Endothelial cell of umbilical vein (primary cell): Measurements from ENCODE around the gene P3H1. TPM values are rescaled to one million over a fixed set of nuclear protein-coding genes. Genes with fewer than 3 reads are reported as not detected.

Experiments used
- BruUV-seq: library from RNA; stranded (reverse); fragments of 400-500 nt; replicated peaks from 2 replicates; lab custom pipeline; 2021; lab: Mats Ljungman, UMichigan
- CTCF ChIA-PET: fragments of 300-600, 350-600 bp; sonication (Branson Sonifier 250); formaldehyde crosslinking; loops from one replicate; lab custom pipeline; 2021; ENCODE audit warnings: antibody characterized with exemption, inconsistent platforms; lab: Charles Lee
- POLR2A ChIA-PET: fragments of 300-600, 350-600 bp; sonication (Branson Sonifier 250); formaldehyde crosslinking; loops from one replicate; lab custom pipeline; 2021; ENCODE audit warnings: antibody characterized with exemption, inconsistent platforms; lab: Charles Lee
- DNase-seq: peaks from one replicate; pipeline ENCODE4 v3.0.0-alpha.2; 2011; ENCODE audit warnings: low read depth, low spot score
- FAIRE-seq: peaks from 2 replicates; lab custom pipeline; 2011; peaks lifted over from hg19 to GRCh38; lab: Jason Lieb, UNC
- H2AFZ ChIP-seq: 2 replicates; pipeline ENCODE4 v1.6.0; 2012; ENCODE audit warnings: low read depth, low read length, control low read depth, inconsistent platforms
- H3K27ac ChIP-seq: 2 replicates; pipeline ENCODE4 v1.5.1; 2011; ENCODE audit warnings: low read depth, mild to moderate bottlenecking, control low read depth, low read length, moderate library complexity; ENCODE audit not compliant: insufficient read depth
- H3K27me3 ChIP-seq, 2 experiments: 2 replicates each; pipeline versions ENCODE4 v1.6.0 to v1.6.1; 2011; ENCODE audit warnings: low read length in 2 of 2, mixed read lengths in 1 of 2; ENCODE audit not compliant: control insufficient read depth in 2 of 2, insufficient read depth in 2 of 2
- H3K36me3 ChIP-seq, 2 experiments: 2 replicates in 1 of 2; 3 replicates in 1 of 2; pipeline ENCODE4 v1.5.1; 2011; ENCODE audit warnings: low read length in 2 of 2, mild to moderate bottlenecking in 1 of 2, moderate library complexity in 1 of 2; ENCODE audit not compliant: control insufficient read depth in 2 of 2, insufficient read depth in 2 of 2; ENCODE audit errors: extremely low read depth in 1 of 2
- H3K4me1 ChIP-seq: 3 replicates; pipeline ENCODE4 v1.5.1; 2011; ENCODE audit warnings: mild to moderate bottlenecking, low read length; ENCODE audit not compliant: control insufficient read depth, insufficient read depth; ENCODE audit errors: extremely low read depth
- H3K4me2 ChIP-seq: 2 replicates; pipeline ENCODE4 v1.6.1; 2011; ENCODE audit warnings: low read length, control low read depth, mixed read lengths; ENCODE audit not compliant: insufficient read depth
- H3K4me3 ChIP-seq, 3 experiments: fragments of 200-600 bp in 1 of 3; sonication (generic), shearing (Covaris generic) in 1 of 3; replicated peaks in 1 of 3; 2 replicates each; pipeline ENCODE4 v1.5.1; 2011 to 2016; ENCODE audit warnings: control low read depth in 3 of 3, low read length in 3 of 3, mild to moderate bottlenecking in 2 of 3, inconsistent platforms in 1 of 3, low read depth in 1 of 3, moderate library complexity in 1 of 3; ENCODE audit not compliant: insufficient read depth in 1 of 3
- H3K79me2 ChIP-seq: 2 replicates; pipeline ENCODE4 v1.6.0; 2012; ENCODE audit warnings: low read length, inconsistent platforms; ENCODE audit not compliant: control insufficient read depth, insufficient read depth
- H3K9ac ChIP-seq: replicated peaks from 2 replicates; pipeline ENCODE3; 2011; ENCODE audit warnings: low read length, control low read depth; ENCODE audit not compliant: insufficient read depth; ENCODE audit errors: extremely low read depth
- H3K9me1 ChIP-seq: replicated peaks from 3 replicates; pipeline ENCODE4 v1.6.0; 2011; ENCODE audit warnings: mild to moderate bottlenecking, low read length; ENCODE audit not compliant: control insufficient read depth, insufficient read depth; ENCODE audit errors: extremely low read depth
- H3K9me3 ChIP-seq: replicated peaks from 2 replicates; pipeline ENCODE4 v1.5.1; 2012; ENCODE audit warnings: low read length, inconsistent platforms; ENCODE audit not compliant: control insufficient read depth, insufficient read depth
- H4K20me1 ChIP-seq: replicated peaks from 2 replicates; pipeline ENCODE3; 2011; ENCODE audit warnings: mild to moderate bottlenecking, low read length; ENCODE audit not compliant: control insufficient read depth, insufficient read depth; ENCODE audit errors: extremely low read depth
- CTCF ChIP-seq, 2 donors: IDR thresholded peaks; 1 replicate in 1 of 2; 2 replicates in 1 of 2; pipeline ENCODE4 v1.5.1; 2011; ENCODE audit warnings: low read length in 2 of 2, mild to moderate bottlenecking in 2 of 2, moderate library complexity in 2 of 2, control low read depth in 1 of 2, inconsistent platforms in 1 of 2, low read depth in 1 of 2; ENCODE audit not compliant: insufficient read depth in 1 of 2; ENCODE audit errors: extremely low read depth in 1 of 2
- GATA2 ChIP-seq: IDR thresholded peaks from 2 replicates; pipeline ENCODE4 v1.7.0; 2011; ENCODE audit warnings: low read depth, mild to moderate bottlenecking, moderate library complexity, mixed read lengths, low read length; ENCODE audit not compliant: insufficient read length, insufficient read depth
- JUN ChIP-seq: IDR thresholded peaks from 2 replicates; pipeline ENCODE4 v1.6.1; 2011; ENCODE audit warnings: borderline replicate concordance, low read depth; ENCODE audit not compliant: insufficient read length, insufficient read depth
- POLR2A ChIP-seq: IDR thresholded peaks from 2 replicates; pipeline ENCODE4 v1.6.1; 2012; ENCODE audit warnings: low read depth, mild to moderate bottlenecking, control low read depth, low read length
- POLR2AphosphoS5 ChIP-seq: IDR thresholded peaks from 2 replicates; pipeline ENCODE4 v1.6.1; 2012; ENCODE audit warnings: low read depth, mild to moderate bottlenecking, control low read depth, low read length, moderate library complexity; ENCODE audit not compliant: insufficient read depth
- dilution Hi-C: fragments of 300-500 bp; cut with MboI; formaldehyde crosslinking; loops from one replicate; pipeline ENCODE4 v1.15.0; 2019; ENCODE audit warnings: low sequenced_read_pairs; ENCODE audit not compliant: extremely low pct_ligation_motif_present
- intact Hi-C: fragments of 100-400 bp; cut with micrococcal nuclease; formaldehyde crosslinking; loops from one replicate; pipeline ENCODE4 v1.10.0; 2022
- polyA plus RNA-seq, 4 experiments: library from polyadenylated mRNA; depleted of rRNA in 3 of 4; stranded (reverse) in 3 of 4; unstranded in 1 of 4; fragments of >200 nt; gene quantifications; 2 replicates each; pipeline versions ENCODE4 v1.2.1 to v1.2.3, GENCODE V29; 2011 to 2012; ENCODE audit warnings: missing spikeins in 1 of 4
- total RNA-seq: library from RNA; stranded (reverse); gene quantifications from 2 replicates; pipeline ENCODE4 v1.2.3, GENCODE V29; 2021

Gene P3H1
- total and polyA plus RNA-seq, 2 donors (not counting 3 experiments of a cell fraction or from before 2014, with no cell fraction given) = 136 to 194 TPM

- H3K27me3 ChIP-seq = no peaks in the 10 kb centered on the region
- H4K20me1 ChIP-seq = no peaks in the 10 kb centered on the region
- peaks cover 20% of the 10 kb centered on the region for H3K4me1 ChIP-seq
- peak overlapping the region; percentile 62 for H3K27ac ChIP-seq
- BruUV-seq = TSS peak; percentile 56
- dilution Hi-C loops (no loop called here), intact Hi-C loops (loop anchor here (2.0 to 5.0 kb wide), 3 partner anchors 83 to 309 kb away; partner anchors contain the start of genes PPCS, YBX1 and ZMYND12)
- H2AFZ ChIP-seq = peak overlapping the region; percentile 83
- ChIA-PET CTCF (interaction anchor here (0.6 to 3.7 kb wide), 40 partner anchors 8 to 1231 kb away, joined by 3 to 32 read pairs (median 4); partner anchors contain the start of genes ERMAP, TMEM269, YBX1 and ZNF691), POLR2A (interaction anchor here (0.7 to 1.7 kb wide), 8 partner anchors 12 to 441 kb away, joined by 3 to 10 read pairs (median 4); partner anchors contain the start of genes ERMAP, SVBP, YBX1 and ZNF691)
- FAIRE-seq (peak; percentile 79), DNase-seq (peak; percentile 80)
- H3K79me2 ChIP-seq = peaks cover 60% of the 10 kb centered on the region
- peak overlapping the region; percentile 54 to 90 (median 65) for H3K4me3 ChIP-seq
- peak; percentile 47 for TF ChIP-seq POLR2AphosphoS5
- peak; percentile 56 for TF ChIP-seq POLR2A
- no peak for TF ChIP-seq GATA2
- TF ChIP-seq JUN = no peak
- peak; percentile 54 to 63 for TF ChIP-seq CTCF (IDR thresholded peaks at IDR 0.05; ENCODE audit: extremely low read depth in 1 of 2, insufficient read depth in 1 of 2, low read depth in 1 of 2, low read length in 2 of 2)
- H3K9ac ChIP-seq = peak overlapping the region; percentile 76
- peak overlapping the region; percentile 95 for H3K4me2 ChIP-seq
- no peaks in the 10 kb centered on the region for H3K9me1 ChIP-seq
- H3K36me3 ChIP-seq = peaks cover 0 to 3% of the 10 kb centered on the region in 2 experiments
- H3K9me3 ChIP-seq = no peaks in the 10 kb centered on the region
Observed at GRCh38 chr1:42765832-42766740, 742 bp downstream of the P3H1 start.
